ENCODE data around the gene FRS3. TPM values are rescaled to one million over a fixed set of nuclear protein-coding genes. Genes with fewer than 3 reads are reported as not detected.

Gene FRS3
- total and polyA plus RNA-seq, 8 donors, result 0.29 to 22.2 (median 3.6) TPM

- DNase-seq, result peak; percentile 81 to 82
- 1 to 2% (median 1%) methylated on average over 10 to 36 of the region's 36 CpGs for WGBS, 5 donors
- peak in 2 of 3 donors; percentile 62 to 63 for TF ChIP-seq POLR2AphosphoS5 (IDR thresholded peaks at IDR 0.05)
- no peak for TF ChIP-seq EP300 (IDR thresholded peaks at IDR 0.05)
- Histone ChIP-seq H3K36me3 (peaks cover 0 to 16% (median 16%) of the 10 kb centered on the region in 4 donors), H3K9me3 (no peaks in the 10 kb centered on the region), H3K4me1 (peaks cover 39 to 89% (median 65%) of the 10 kb centered on the region in 4 donors), H3K27me3 (no peaks in the 10 kb centered on the region), H3K4me3 (peak within 1 kb of the TSS; percentile 67 to 91 (median 70)), H3K27ac (peak within 1 kb of the TSS; percentile 82 to 94 (median 90))
- intact Hi-C loops (cut with DNase I; ENCODE audit: low total_unique reads), result loop anchor here (10.0 kb wide), 1 partner anchor 264 kb away; no protein-coding TSS in a partner anchor
Measured at GRCh38 chr6:41780551-41781365, 1.1 kb upstream of the FRS3 start, which contains the start of gene PRICKLE4. PRICKLE4 (plus strand) TSS chr6:41780782; CDS start chr6:41783474, 2,692 bp downstream.

- TF ChIP-seq CTCF (IDR thresholded peaks at IDR 0.05) (no peak), POLR2AphosphoS5 (IDR thresholded peaks at IDR 0.05) (no peak), EP300 (IDR thresholded peaks at IDR 0.05) (no peak), POLR2A (IDR thresholded peaks at IDR 0.05) (no peak)
- DNase-seq, result no peak
- Histone ChIP-seq H3K4me1 (peaks cover 27 to 89% (median 60%) of the 10 kb centered on the region in 4 donors), H3K36me3 (peaks cover 7 to 31% (median 30%) of the 10 kb centered on the region in 4 donors), H3K27me3 (no peaks in the 10 kb centered on the region), H3K27ac (peak overlapping the region; percentile 46 to 94 (median 88)), H3K9me3 (no peaks in the 10 kb centered on the region), H3K4me3 (peak overlapping the region; percentile 67 to 91 (median 70))
- intact Hi-C loops (cut with DNase I; ENCODE audit: low total_unique reads), result no loop called here
- 3 to 19% (median 3%) methylated on average over 5 to 16 of the region's 16 CpGs for WGBS, 5 donors
Measured at GRCh38 chr6:41779336-41779735, 364 bp downstream of the FRS3 start.

- no peak for DNase-seq
- Histone ChIP-seq H3K27ac (peak overlapping the region in 4 of 5 donors; percentile 46 to 94 (median 82)), H3K36me3 (peaks cover 10 to 35% (median 35%) of the 10 kb centered on the region in 4 donors), H3K4me1 (peaks cover 23 to 89% (median 56%) of the 10 kb centered on the region in 4 donors), H3K27me3 (no peaks in the 10 kb centered on the region), H3K4me3 (peak overlapping the region; percentile 67 to 91 (median 70)), H3K9me3 (no peaks in the 10 kb centered on the region)
- WGBS, 5 donors, result 33 to 57% (median 44%) methylated on average over 6 of the region's 6 CpGs
- intact Hi-C loops (cut with DNase I; ENCODE audit: low total_unique reads), result no loop called here
- TF ChIP-seq CTCF (IDR thresholded peaks at IDR 0.05) (no peak), EP300 (IDR thresholded peaks at IDR 0.05) (no peak)
Measured at GRCh38 chr6:41778895-41779294, 805 bp downstream of the FRS3 start.

GRCh38 chr6:41777551-41778285 lies 2.0 kb downstream of the FRS3 start:
- DNase-seq, result no peak
- Histone ChIP-seq H3K4me1 (peaks cover 20 to 80% (median 50%) of the 10 kb centered on the region in 4 donors), H3K27me3 (no peaks in the 10 kb centered on the region), H3K9me3 (no peaks in the 10 kb centered on the region), H3K4me3 (no peak overlapping the region), H3K36me3 (peaks cover 12 to 47% (median 46%) of the 10 kb centered on the region in 4 donors), H3K27ac (peak overlapping the region in 3 of 5 donors; percentile 4 to 26 (median 10))
- TF ChIP-seq CTCF (IDR thresholded peaks at IDR 0.05) (no peak), POLR2AphosphoS5 (IDR thresholded peaks at IDR 0.05) (no peak), EP300 (IDR thresholded peaks at IDR 0.05) (no peak), POLR2A (IDR thresholded peaks at IDR 0.05) (no peak)
- 79 to 91% (median 87%) methylated on average over 5 of the region's 5 CpGs for WGBS, 5 donors
- intact Hi-C loops (cut with DNase I; ENCODE audit: low total_unique reads), result no loop called here
